Stimulated activated CD4-positive, alpha-beta T cell treated with anti-CD3 and anti-CD28 coated beads, Interleukin-4, amount 100 ng/mL, for 24 hours (primary cell): ENCODE measurements around the gene AK8.

Experiments
- DNase-seq: peaks from one replicate; pipeline ENCODE4 v3.0.0-alpha.2; 2020

Gene AK8

DNA sequence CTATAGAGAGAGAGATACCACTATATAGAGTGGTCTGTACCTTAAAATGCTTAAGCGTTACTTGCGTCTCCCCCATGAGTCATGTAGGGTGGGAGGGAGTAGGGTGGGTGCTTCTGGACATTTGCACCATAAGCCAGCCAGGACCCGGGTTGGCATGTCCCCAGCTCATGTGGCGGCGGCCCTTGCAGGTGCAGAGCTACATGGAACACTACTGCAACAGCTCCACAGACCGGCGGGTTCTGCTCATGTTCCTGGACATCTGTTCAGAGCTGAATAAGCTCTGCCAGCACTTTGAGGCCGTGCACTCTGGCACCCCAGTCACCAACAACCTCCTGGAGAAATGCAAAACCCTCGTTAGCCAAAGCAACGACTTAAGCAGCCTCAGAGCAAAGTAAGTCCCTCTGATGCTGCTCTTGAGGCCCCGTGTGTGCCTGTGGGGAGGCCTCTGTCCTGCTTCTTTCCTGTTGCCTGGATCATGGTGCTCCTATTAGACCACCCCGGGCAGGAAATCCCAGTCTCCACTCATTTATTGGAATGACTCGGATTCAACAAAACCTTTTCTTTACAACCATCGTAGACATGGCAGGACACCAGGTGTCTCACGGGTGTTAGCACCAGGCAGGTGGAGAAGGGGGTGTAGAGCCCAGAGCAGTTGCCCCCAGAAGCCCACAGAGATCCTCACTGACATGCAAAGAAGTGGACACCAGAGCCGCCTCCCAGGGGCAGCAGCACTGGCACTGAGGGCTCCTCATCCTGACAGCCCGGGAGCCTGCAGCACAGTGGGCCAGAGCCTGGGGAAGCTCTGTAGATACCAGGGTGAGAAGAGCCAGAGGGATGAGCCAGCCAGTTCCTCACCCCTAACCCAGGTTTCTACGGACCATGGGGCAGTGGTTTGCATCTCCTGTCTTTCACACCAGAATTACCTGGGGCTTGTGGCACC lies 9.4 kb upstream of the AK8 start:
- DNase-seq, result no peak

GRCh38 chr9:132886334-132886725 lies 8.2 kb upstream of the AK8 start:
- DNase-seq, result no peak

- no peak for DNase-seq
These were observed 7.7 kb upstream of the AK8 start for GRCh38 chr9:132885720-132886333.

GRCh38 chr9:132883349-132884294 lies 5.5 kb upstream of the AK8 start:
- DNase-seq, result no peak

DNA sequence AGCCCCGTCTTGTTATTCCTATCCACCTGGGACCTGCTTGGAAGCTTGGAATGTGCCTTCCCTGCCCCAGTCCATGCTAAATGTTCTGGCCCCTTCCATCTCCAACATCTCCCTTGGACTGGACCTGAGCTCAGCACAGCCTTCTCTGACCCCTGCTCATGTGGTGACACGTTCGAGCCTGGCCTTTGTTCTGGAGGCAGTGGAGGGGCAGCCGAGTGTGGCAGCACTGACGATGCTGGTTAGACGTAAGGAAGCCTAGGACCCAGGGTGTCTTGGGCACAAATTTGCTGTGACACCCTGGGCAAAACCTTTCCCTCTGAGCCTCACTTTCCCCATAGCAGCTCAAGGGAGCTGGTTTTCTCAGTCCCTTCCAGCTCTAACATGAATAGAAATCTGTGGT lies 4.5 kb upstream of the AK8 start:
- no peak for DNase-seq

DNA sequence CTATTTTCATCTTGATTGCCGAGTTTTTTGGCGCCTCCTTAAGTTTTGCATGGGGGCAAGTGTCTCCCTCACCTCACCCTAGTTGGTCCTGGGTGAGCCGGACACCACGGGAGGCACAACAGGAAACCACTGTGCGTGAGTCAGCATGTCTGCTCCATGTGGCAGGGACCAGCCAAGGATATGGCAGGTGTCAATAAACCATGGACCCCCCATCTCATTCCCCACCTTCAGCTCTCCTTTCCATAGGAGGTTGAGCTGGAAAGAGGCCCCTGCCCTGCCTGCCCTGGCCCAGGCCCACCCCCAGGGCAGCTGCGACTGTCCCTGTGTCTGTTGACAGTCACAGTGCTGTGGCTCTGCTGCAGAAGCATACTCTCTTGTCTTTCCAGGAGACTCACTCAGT lies 3.7 kb upstream of the AK8 start:
- no peak for DNase-seq

DNA sequence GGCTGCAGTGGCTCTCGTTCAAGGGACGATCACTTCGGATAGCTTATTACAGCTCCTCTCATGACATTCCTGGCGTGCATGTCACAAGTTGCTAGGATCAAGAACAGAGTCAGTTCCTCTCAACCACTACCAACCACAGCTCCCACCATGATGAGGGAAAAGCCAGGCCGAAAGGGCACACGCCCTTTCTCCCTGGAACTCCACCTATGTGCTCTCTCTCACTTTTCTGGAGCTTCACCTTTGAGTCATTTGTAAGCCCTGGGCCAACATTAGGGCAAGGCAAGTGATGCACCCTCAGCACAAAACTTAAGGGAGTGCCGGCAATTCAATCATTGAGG lies 2.2 kb upstream of the AK8 start:
- no peak for DNase-seq

DNA sequence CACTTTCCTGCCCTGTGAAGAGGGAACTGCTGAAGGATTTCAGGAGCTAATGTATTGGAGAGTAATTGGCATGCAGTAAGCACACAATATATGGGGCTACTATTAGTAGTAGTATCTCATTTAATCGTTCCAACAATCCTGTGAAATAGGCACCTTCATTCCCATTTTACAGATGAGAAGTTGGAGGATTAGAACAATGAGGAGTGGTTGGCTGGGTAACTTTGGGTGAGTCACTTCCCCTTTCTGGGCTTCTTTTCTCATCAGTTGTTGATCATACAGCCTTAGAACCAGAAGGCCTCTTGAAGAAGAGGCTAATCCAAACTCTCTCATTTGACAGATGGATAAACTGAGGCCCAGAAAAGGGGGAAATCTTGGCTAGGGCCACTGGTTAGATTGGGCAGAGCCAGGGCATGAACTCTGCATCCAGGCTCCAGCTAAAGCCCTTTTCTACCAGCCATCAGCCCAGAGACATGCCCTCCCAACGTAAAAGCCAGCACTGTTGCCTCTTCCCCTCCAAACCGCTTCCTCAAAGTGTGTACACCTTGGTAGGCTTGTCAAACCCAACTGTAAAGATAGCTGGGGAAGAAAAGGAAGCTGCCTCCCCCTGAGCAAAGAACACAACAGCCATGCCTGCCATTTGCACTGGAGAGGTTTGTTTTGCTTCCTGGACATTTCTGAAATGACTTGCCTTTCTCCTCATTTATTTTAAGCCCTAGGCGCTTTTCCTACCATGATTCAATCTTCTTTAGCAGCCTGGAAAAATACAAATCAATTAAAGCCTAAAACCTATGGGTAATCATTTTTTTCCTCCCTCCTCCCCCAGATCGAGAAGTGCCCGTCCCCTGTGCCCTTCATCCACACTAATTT lies 1.6 kb upstream of the AK8 start:
- no peak for DNase-seq

GRCh38 chr9:132878695-132879456 lies 792 bp upstream of the AK8 start, which contains the start of gene SPACA9:
Gene SPACA9, plus strand, starts transcription at chr9:132878898. Its CDS starts 5,050 bp downstream, at chr9:132883948.
- peak; percentile 27 for DNase-seq

- DNase-seq, result no peak
These were observed 643 bp downstream of the AK8 start for GRCh38 chr9:132877458-132877823.

DNA sequence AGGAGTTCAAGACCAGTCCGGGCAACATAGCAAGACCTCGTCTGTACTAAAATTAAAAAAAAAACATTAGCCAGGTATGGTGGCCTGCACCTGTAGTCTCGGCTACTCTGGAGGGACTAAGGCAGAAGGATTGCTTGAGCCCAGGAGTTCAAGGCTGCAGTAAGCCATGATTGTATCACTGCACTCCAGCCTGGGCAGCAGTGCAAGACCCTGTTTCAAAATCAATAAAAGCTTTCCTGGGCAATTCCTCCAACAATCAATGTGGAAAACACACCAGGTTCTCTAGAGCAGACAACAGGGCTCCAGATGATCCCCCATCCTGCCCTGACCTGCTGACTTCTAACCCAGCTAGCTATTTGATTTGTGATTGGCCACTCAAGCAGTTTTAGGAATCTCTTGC lies 1.2 kb downstream of the AK8 start:
- no peak for DNase-seq

DNA sequence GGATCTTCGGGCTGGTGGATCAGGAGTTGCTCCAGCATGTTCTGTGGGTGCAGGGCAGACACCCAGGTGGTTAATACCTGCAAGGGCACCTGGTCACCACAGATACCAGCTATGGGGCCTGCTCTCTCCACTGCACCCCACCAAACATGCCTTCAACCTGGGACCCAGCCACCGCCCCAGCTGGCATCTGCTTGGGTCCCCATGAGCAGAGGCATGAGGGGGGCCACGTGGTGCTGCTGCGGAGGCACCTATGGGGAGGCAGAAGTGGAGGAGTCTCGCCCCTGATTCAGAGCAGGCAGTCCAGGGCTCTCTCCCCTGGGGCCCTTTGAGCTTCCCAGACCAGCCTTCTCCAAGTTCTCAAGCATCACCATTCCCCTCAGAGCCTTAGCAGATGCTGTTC lies 2.9 kb downstream of the AK8 start:
- no peak for DNase-seq

- DNase-seq, result peak; percentile 14
These were observed 4.7 kb downstream of the AK8 start for GRCh38 chr9:132873403-132873802.

GRCh38 chr9:132869266-132869665 lies 8.8 kb downstream of the AK8 start:
- no peak for DNase-seq

GRCh38 chr9:132866898-132867297 lies 11.2 kb downstream of the AK8 start:
- DNase-seq, result no peak

DNA sequence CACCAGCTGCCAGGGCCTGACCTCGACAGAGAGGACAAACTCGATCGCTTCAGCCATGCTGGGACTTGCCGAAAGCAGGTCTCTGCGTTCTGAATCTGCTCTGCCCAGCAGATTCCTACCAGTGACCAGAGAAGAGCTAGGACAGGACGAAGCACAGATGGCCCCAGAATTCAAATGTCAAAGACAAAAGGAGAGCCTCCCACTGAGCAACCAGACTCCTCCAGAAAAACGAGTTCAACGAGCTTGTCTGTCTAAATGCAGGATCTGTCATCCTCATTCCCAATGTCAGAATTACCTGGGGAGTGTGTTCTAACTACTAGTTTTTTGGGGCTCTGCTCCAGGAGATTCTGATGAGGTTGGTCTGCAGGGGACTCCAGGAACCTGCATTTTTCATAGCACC lies 13.4 kb downstream of the AK8 start:
- no peak for DNase-seq

DNA sequence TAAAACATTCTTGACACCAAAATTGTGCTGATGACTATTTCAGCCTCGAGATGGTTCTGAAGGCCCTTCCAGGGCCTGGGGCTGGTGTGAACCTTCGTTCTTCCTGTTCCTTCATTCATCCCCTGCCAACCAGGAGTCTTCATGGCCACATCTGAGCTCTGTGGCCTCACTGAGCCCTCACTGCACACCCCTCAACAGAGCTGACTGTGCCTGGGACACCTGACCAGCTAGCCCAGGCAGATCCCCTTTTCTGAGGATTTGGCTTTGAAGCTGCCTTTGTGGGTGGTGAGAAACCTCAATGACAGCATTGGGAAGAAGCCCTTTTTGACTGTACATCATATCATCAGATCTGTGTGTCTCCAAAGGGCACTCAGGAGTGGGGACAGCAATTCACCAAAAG lies 13.8 kb downstream of the AK8 start:
- DNase-seq, result no peak

- no peak for DNase-seq
These were observed 15.0 kb downstream of the AK8 start for GRCh38 chr9:132863096-132863495.

DNA sequence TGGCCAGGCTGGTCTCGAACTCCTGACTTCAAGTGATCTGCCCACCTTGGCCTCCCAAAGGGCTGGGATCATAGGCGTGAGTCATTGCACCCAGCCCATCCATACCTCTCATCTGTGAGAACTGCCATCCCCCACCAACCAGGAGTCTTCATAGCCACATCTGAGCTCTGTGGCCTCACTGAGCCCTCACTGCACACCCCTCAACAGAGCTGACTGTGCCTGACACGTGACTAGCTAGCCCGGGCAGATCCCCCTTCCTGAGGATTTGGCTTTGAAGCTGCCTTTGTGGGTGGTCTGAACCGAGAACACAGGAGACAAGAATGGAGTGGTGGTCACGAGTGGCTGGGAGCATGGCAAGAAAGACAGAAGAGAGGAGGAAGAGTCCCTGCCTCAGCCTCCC lies 15.6 kb downstream of the AK8 start:
- DNase-seq, result no peak

GRCh38 chr9:132861666-132862065 lies 16.4 kb downstream of the AK8 start:
- DNase-seq, result no peak

GRCh38 chr9:132858751-132859150 lies 19.3 kb downstream of the AK8 start:
- no peak for DNase-seq
